ENCODE data around the gene RIMS4. TPM values are rescaled to one million over a fixed set of nuclear protein-coding genes. Genes with fewer than 3 reads are reported as not detected.

RIMS4 gene
- total and polyA plus RNA-seq, 2 of the 13 experiments (the other 11 are each of a cell fraction or from before 2014, with no cell fraction given): 0.01 to 0.07 TPM

- peak; percentile 24 to 47; a peak in 1 of 4 replicates for TF ChIP-seq HMGXB4 (CRISPR knock-in tag; IDR thresholded peaks at IDR 0.05; ENCODE audit: borderline replicate concordance in 1 of 2, low read depth in 1 of 2)
- peak; percentile 75 for TF ChIP-seq KDM5B (CRISPR knock-in tag; IDR thresholded peaks at IDR 0.05; ENCODE audit: borderline replicate concordance)
- TF ChIP-seq TARDBP (CRISPR knock-in tag; IDR thresholded peaks at IDR 0.05): 0 out of 2 replicates have a peak, but pooled peaks have one; percentile 25
- peak; percentile 87; the same call in 1 of the 2 replicates for TF ChIP-seq DNMT1 (CRISPR knock-in tag; IDR thresholded peaks at IDR 0.05)
- peak; percentile 30; the same call in 1 of the 2 replicates for TF ChIP-seq HOXA3 (CRISPR knock-in tag; IDR thresholded peaks at IDR 0.05)
- peak; percentile 68 for TF ChIP-seq ZNF777 (CRISPR knock-in tag; IDR thresholded peaks at IDR 0.05)
- TF ChIP-seq IRX3 (CRISPR knock-in tag; IDR thresholded peaks at IDR 0.05; ENCODE audit: borderline replicate concordance, low read depth): peak; percentile 44; the same call in 1 of the 2 replicates
- peak; percentile 66; the same call in 1 of the 2 replicates for TF ChIP-seq ZBTB33 (CRISPR knock-in tag; IDR thresholded peaks at IDR 0.05)
- TF ChIP-seq CSRNP1 (CRISPR knock-in tag; IDR thresholded peaks at IDR 0.05): 0 out of 2 replicates have a peak, but pooled peaks have one; percentile 45
- TF ChIP-seq ZNF773 (CRISPR knock-in tag; IDR thresholded peaks at IDR 0.05; ENCODE audit: borderline replicate concordance): 0 out of 2 replicates have a peak, but pooled peaks have one; percentile 26
- TF ChIP-seq ZFY (CRISPR knock-in tag; IDR thresholded peaks at IDR 0.05): 0 out of 2 replicates have a peak, but pooled peaks have one; percentile 18
- TF ChIP-seq, protein P1, sequence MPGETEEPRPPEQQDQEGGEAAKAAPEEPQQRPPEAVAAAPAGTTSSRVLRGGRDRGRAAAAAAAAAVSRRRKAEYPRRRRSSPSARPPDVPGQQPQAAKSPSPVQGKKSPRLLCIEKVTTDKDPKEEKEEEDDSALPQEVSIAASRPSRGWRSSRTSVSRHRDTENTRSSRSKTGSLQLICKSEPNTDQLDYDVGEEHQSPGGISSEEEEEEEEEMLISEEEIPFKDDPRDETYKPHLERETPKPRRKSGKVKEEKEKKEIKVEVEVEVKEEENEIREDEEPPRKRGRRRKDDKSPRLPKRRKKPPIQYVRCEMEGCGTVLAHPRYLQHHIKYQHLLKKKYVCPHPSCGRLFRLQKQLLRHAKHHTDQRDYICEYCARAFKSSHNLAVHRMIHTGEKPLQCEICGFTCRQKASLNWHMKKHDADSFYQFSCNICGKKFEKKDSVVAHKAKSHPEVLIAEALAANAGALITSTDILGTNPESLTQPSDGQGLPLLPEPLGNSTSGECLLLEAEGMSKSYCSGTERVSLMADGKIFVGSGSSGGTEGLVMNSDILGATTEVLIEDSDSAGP (CRISPR knock-in tag; IDR thresholded peaks at IDR 0.05; ENCODE audit: borderline replicate concordance): 0 out of 2 replicates have a peak, but pooled peaks have one; percentile 35
- TF ChIP-seq CTCF (CRISPR knock-in tag; IDR thresholded peaks at IDR 0.05): peak; percentile 74
- 0 out of 2 replicates have a peak, but pooled peaks have one; percentile 23 for TF ChIP-seq REPIN1 (CRISPR knock-in tag; IDR thresholded peaks at IDR 0.05; ENCODE audit: borderline replicate concordance, low read depth)
Measured at GRCh38 chr20:44750081-44750805, 60.1 kb downstream of the RIMS4 start (continued).
